ENCODE data around the gene SNRNP35. TPM values are rescaled to one million over a fixed set of nuclear protein-coding genes. Genes with fewer than 3 reads are reported as not detected.
"Not testable (repeated sequence)": the region's sequence is repeated elsewhere in the genome, so short reads cannot be mapped to it uniquely, and the experiment has no call there.

Gene SNRNP35
- total RNA-seq, 1 experiment from 2014 or later, result 21.5 TPM

DNA sequence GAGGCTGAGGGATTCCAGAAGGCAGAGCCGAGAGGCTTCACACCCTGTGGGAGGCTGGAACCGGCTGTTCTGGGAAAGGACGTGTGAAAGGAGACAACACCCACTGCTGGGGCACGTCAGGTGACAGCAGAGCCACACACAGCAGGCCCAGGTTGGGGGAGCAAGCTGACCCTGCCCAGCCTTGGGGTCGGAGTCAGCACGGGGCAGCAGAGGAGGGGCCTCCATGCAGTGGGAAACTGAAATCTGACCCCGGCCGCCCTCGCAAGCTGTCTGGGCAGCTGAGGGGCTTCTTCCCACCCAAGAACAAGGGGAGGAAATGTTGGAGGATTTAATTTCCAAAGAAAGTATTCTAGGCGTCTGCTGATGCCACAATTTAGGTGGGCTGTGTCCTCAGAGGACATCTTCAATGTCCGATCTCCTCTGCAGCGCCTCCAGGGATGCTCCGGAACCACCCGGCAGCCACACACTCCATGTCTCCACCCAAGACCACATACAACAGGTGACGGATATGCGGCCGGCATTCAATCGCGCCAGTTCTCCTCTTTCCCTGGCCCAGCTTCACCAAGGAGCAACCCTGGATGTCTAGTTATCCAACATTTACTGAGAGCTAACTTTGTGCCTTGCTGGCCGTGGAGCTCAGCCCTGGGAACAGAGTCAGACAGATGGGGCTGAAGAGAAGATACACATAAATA, 30.7 kb downstream of the SNRNP35 start:
- no peak for DNase-seq (ENCODE audit: low read depth)

- no peak for DNase-seq (ENCODE audit: low read depth)
Measured at GRCh38 chr12:123489580-123489979, 31.6 kb downstream of the SNRNP35 start.

GRCh38 chr12:123490089-123490488, 32.1 kb downstream of the SNRNP35 start:
- no peak for DNase-seq (ENCODE audit: low read depth)

- no peak for DNase-seq (ENCODE audit: low read depth)
Measured at GRCh38 chr12:123491056-123491455, 33.1 kb downstream of the SNRNP35 start.

GRCh38 chr12:123491481-123491880, 33.5 kb downstream of the SNRNP35 start:
- DNase-seq (ENCODE audit: low read depth), result no peak

DNA sequence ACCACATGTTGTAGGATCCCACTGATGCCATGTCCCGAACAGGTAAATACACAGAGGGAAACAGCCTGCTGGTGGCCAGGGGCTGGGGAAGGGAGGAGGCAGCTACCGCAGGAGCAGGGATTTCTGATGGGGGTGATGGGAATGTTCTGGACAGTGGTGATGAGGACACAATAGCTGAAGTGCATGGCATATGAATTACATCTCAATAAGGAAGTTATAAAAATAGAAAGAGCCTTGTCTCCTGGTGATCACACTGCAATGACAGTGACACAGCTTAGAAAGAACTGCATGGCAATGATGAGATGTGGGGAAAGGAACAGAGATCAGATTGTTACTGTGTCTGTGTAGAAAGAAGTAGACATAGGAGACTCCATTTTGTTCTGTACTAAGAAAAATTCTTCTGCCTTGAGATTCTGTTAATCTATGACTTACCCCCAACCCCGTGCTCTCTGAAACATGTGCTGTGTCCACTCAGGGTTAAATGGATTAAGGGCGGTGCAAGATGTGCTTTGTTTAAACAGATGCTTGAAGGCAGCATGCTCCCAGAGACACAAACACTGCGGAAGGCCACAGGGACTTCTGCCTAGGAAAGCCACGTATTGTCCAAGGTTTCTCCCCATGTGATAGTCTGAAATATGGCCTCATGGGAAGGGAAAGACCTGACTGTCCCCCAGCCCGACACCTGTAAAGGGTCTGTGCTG, 34.5 kb downstream of the SNRNP35 start:
- not testable (repeated sequence) for DNase-seq (ENCODE audit: low read depth)

- no peak for DNase-seq (ENCODE audit: low read depth)
Measured at GRCh38 chr12:123494124-123494851, 36.3 kb downstream of the SNRNP35 start.

GRCh38 chr12:123497065-123497464, 39.1 kb downstream of the SNRNP35 start:
- no peak for DNase-seq (ENCODE audit: low read depth)

- DNase-seq (ENCODE audit: low read depth), result no peak
Measured at GRCh38 chr12:123498126-123498825, 40.3 kb downstream of the SNRNP35 start.

DNA sequence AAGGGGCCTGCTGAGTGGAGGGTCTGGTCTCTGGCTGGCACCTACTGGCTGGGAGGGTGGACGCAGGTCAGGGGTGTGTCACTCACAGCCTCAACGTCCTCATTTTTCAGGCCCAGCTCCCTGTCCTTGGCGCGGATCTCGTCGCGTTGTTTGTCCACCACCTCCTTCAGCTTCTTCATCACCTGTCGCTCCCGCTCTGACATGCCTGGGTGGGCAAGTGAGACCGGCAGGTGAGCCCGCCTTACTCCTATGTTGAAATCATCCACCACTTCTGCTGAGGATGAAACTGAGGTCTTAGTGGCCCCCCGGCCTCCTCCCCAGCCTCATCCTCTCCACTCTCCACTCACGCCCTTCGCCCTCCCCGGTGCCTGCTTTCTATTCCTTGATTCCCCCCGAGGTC, 41.4 kb downstream of the SNRNP35 start:
- DNase-seq (ENCODE audit: low read depth), result no peak

- no peak for DNase-seq (ENCODE audit: low read depth)
Measured at GRCh38 chr12:123502163-123502704, 44.3 kb downstream of the SNRNP35 start.

GRCh38 chr12:123506059-123506842, 48.3 kb downstream of the SNRNP35 start:
- DNase-seq (ENCODE audit: low read depth), result no peak

DNA sequence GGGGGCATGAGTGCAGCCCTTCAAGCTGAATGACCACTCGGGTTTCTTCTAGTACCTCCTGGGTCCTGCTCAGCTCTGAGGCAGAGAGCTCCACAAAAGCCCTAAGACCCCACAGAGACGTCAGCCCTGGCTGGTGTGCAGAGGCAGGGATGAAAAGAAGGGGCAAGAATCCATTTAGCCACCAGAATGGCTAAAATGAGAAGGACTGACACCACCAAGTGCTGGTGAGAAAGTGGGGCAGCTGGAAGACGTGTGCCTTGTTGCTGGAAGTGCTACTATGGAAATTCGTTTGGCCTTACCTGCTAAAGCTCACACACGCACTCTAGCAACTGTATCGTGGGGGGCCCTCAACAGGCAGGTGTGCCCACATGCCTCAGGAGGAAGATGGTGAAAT, 48.9 kb downstream of the SNRNP35 start:
- no peak for DNase-seq (ENCODE audit: low read depth)

DNA sequence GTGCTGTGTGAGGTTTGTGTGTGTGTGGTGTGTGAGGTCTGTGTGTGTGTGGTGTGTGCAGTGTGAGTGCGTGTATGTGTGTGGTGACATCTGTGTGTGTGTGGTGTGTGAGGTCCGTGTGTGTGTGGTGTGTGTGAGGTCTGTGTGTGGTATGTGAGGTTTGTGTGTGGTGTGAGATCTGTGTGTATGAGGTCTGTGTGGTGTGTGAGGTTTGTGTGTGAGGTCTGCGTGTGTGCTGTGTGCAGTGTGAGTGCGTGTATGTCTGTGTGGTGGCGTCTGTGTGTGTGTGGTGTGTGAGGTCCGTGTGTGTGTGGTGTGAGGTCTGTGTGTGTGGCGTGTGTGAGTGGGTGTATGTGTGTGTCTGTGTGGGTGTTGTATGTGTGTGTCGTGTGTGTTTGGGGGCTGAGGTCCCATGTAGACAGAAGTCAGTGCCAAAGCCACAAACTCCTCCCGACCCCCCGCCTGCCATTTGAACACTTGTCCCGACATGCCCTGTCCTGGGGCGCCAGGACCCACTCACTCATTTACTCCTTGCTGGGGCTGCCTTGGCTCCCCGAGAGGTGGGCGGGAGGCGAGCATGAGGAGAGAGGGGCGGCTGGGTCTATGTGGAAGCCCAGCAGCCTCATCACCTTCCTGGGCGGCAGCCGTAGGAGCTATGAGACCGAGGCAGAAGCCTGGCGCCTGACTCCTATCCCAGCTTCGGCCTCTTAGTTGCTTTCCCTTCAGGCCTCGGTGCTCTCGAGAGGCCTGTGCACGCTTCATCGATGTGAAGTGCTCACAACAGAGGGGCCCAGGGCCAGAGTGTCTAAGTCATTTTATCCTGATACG, 55.1 kb downstream of the SNRNP35 start:
- DNase-seq (ENCODE audit: low read depth), result no peak

GRCh38 chr12:123513805-123514204, 55.9 kb downstream of the SNRNP35 start:
- no peak for DNase-seq (ENCODE audit: low read depth)

GRCh38 chr12:123514582-123515221, 56.8 kb downstream of the SNRNP35 start:
- not testable (repeated sequence) for DNase-seq (ENCODE audit: low read depth)

- no peak for DNase-seq (ENCODE audit: low read depth)
Measured at GRCh38 chr12:123516216-123516780, 58.4 kb downstream of the SNRNP35 start.

Measured in Daoy (cell line).